DND-41 (cell line): Measurements from ENCODE around the gene PKP2.

Experiments used
- CTCF ChIP-seq: IDR thresholded peaks from 2 replicates; pipeline ENCODE4 v1.5.1; 2012; ENCODE audit warnings: borderline replicate concordance, low read length, moderate library complexity, mild to moderate bottlenecking; ENCODE audit not compliant: poor library complexity, severe bottlenecking; ENCODE audit errors: extremely low read depth
- EZH2 ChIP-seq: IDR thresholded peaks from 3 replicates; pipeline ENCODE4 v1.6.1; 2012; ENCODE audit warnings: borderline replicate concordance, low read depth, mild to moderate bottlenecking, moderate library complexity, low read length, inconsistent platforms; ENCODE audit not compliant: severe bottlenecking

DNA sequence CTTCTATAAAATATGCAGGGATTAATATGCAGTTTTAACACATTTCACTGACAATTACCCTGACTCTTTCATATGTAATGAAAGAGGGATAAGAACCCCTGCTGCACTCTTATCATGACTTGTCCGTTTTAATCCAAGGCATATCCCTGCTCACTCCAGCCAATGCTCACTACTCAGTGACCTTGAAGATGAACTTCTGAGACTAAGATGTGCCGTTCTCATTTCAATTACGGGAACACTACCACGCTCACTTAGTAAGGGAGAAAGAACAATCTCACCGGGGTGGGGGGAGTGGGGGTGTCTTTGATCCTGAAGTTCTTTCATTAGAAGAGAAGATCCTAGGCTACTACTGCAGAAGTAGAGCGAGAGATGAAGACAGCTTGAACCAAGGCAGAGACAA lies 50.5 kb downstream of the PKP2 start:
- TF ChIP-seq CTCF (no peak), EZH2 (no peak)
